ENCODE data around the gene CCRL2.
"Not testable (repeated sequence)": the region's sequence is repeated elsewhere in the genome, so short reads cannot be mapped to it uniquely, and the experiment has no call there.

DNA sequence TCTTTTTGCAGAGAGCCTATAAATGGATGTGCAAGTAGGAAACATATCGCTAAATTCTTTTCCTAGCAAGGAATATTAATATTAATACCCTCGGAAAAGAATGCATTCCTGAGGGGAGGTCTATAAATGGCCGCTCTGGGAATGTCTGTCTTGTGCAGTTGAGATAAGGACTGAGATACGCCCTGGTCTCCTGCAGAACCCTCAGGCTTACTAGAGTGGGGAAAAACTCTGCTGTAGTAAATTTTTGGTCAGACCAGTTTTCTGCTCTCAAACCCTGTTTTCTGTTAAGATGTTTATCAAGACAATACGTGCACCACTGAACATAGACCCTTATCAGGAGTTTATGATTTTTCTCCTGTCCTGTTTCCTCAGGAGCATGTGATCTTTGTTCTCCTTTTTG, 24.8 kb downstream of the CCRL2 start:
- TF ChIP-seq, protein P1, sequence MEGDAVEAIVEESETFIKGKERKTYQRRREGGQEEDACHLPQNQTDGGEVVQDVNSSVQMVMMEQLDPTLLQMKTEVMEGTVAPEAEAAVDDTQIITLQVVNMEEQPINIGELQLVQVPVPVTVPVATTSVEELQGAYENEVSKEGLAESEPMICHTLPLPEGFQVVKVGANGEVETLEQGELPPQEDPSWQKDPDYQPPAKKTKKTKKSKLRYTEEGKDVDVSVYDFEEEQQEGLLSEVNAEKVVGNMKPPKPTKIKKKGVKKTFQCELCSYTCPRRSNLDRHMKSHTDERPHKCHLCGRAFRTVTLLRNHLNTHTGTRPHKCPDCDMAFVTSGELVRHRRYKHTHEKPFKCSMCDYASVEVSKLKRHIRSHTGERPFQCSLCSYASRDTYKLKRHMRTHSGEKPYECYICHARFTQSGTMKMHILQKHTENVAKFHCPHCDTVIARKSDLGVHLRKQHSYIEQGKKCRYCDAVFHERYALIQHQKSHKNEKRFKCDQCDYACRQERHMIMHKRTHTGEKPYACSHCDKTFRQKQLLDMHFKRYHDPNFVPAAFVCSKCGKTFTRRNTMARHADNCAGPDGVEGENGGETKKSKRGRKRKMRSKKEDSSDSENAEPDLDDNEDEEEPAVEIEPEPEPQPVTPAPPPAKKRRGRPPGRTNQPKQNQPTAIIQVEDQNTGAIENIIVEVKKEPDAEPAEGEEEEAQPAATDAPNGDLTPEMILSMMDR (IDR thresholded peaks at IDR 0.05): not testable (repeated sequence)
- not testable (repeated sequence) for TF ChIP-seq POLR2A (IDR thresholded peaks at IDR 0.05)

Data from thyroid gland (tissue), 4 donors.